HepG2 (cell line): Measurements from ENCODE around the gene LY6G5B. TPM values are rescaled to one million over a fixed set of nuclear protein-coding genes. Genes with fewer than 3 reads are reported as not detected.

ENCODE experiments used
- FOXK1 ChIP-seq: sonication (generic); formaldehyde crosslinking; IDR thresholded peaks from 2 replicates; pipeline ENCODE4 v1.4.0; 2020; ENCODE audit warnings: low read depth, missing genetic modification reagents, borderline replicate concordance
- PCBP2 ChIP-seq: fragments of 200-400 bp; formaldehyde crosslinking; optimal IDR thresholded peaks from 2 replicates; pipeline ENCODE3; 2018; ENCODE audit warnings: low read length, low read depth; ENCODE audit not compliant: poor library complexity, severe bottlenecking
- SP5 ChIP-seq: IDR thresholded peaks from 2 replicates; pipeline ENCODE4 v1.6.1; 2016; ENCODE audit warnings: low read depth, borderline replicate concordance
- TCF7L2 ChIP-seq: IDR thresholded peaks from 2 replicates; pipeline ENCODE4 v1.6.1; 2011; ENCODE audit warnings: mild to moderate bottlenecking, low read depth, low read length, moderate library complexity
- ZMYM4 ChIP-seq: sonication (generic); formaldehyde crosslinking; IDR thresholded peaks from 2 replicates; pipeline ENCODE4 v1.8.1; 2023; ENCODE audit warnings: mild to moderate bottlenecking, missing genetic modification reagents
- ZNF563 ChIP-seq: sonication (generic); formaldehyde crosslinking; IDR thresholded peaks from 2 replicates; pipeline ENCODE4 v1.8.0; 2022; ENCODE audit warnings: mild to moderate bottlenecking, moderate library complexity, missing genetic modification reagents
- ZNF746 ChIP-seq: sonication (generic); formaldehyde crosslinking; IDR thresholded peaks from 2 replicates; pipeline ENCODE4 v1.8.0; 2022; ENCODE audit warnings: mild to moderate bottlenecking, missing genetic modification reagents
- polyA plus RNA-seq, 8 experiments: library from polyadenylated mRNA; depleted of rRNA in 3 of 8; stranded (reverse) in 7 of 8; unstranded in 1 of 8; fragments of >200 nt; fragmentation: Illumina TruSeq in 4 of 8; extraction: Trizol in 4 of 8; gene quantifications; 2 replicates each; pipeline versions ENCODE4 v1.2.1 to v1.2.3, GENCODE V29; 2011 to 2016; ENCODE audit warnings: low read depth in 4 of 8, missing spikeins in 1 of 8, mixed read lengths in 1 of 8; ENCODE audit not compliant: insufficient read depth in 1 of 8
- total RNA-seq, 5 experiments: library from RNA; depleted of rRNA; stranded (reverse); fragments of >200 nt; fragmentation: Illumina TruSeq; extraction: Trizol; gene quantifications; 2 replicates each; pipeline ENCODE4 v1.2.3, GENCODE V29; 2016; ENCODE audit warnings: low read depth in 1 of 5
- TF ChIP-seq, protein P1 (sequence below), 2 experiments: fragments of 450-650 bp in 1 of 2; sonication (generic) in 1 of 2; formaldehyde crosslinking in 1 of 2; IDR thresholded peaks; 2 replicates each; pipeline versions ENCODE4 v1.6.1 to v1.8.0; 2016 to 2022; ENCODE audit warnings: antibody characterized with exemption in 1 of 2, mild to moderate bottlenecking in 1 of 2, missing genetic modification reagents in 1 of 2
- TF ChIP-seq, protein P2 (sequence below): sonication (generic); formaldehyde crosslinking; IDR thresholded peaks from 2 replicates; pipeline ENCODE4 v1.8.0; 2022; ENCODE audit warnings: low read depth, missing genetic modification reagents
- TF ChIP-seq, protein P3 (sequence below): sonication (generic); formaldehyde crosslinking; IDR thresholded peaks from 2 replicates; pipeline ENCODE4 v1.5.0; 2020; ENCODE audit warnings: mild to moderate bottlenecking, missing genetic modification reagents
- TF ChIP-seq, protein P4 (sequence below): sonication (generic); formaldehyde crosslinking; IDR thresholded peaks from 2 replicates; pipeline ENCODE4 v1.4.0; 2020; ENCODE audit warnings: low read depth, missing genetic modification reagents

The LY6G5B gene
- total and polyA plus RNA-seq, 2 of the 13 experiments (the other 11 are each of a cell fraction or from before 2014, with no cell fraction given) = 7.8 to 15.7 TPM

DNA sequence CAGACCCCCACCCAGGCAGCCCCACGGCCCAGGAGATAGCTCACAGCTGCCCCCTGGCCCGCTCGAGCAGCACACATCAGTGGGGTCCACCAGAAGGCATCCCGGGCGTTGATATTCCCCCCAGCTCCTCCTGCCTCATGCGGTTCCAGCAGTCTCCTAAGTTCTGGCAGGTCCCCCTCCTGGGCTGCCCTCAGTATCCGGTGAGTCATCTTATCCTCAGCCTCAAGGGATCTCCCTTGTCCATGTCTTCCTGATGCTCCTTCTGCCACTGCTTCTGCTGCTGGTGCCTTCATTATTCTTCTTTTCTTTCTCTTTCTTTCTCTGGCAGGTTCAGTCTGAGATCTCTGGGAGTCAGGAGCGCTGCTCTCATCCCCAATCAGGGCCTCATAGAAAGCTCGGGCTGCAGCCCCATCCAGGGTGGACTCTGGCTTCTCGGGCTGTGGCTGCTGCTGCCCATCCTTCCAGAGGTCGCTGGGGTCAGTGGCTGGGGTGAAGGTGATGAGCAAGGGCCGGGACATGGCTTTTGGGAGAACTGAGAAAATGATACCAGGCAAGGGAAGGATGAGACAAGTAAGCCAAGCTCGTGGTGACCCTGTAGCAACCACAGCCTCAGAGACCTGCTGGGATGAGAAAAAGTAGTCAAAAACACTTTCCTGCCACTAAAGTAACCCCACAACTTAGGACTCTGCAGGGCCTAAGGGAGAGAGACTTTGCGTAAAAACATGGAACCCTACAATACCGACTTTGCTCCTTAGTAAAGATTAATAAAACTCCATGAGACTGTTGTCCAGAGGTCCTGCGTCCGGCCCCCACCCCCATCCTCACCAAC, 5.6 kb upstream of the LY6G5B start (continued):
- TF ChIP-seq, protein P1, sequence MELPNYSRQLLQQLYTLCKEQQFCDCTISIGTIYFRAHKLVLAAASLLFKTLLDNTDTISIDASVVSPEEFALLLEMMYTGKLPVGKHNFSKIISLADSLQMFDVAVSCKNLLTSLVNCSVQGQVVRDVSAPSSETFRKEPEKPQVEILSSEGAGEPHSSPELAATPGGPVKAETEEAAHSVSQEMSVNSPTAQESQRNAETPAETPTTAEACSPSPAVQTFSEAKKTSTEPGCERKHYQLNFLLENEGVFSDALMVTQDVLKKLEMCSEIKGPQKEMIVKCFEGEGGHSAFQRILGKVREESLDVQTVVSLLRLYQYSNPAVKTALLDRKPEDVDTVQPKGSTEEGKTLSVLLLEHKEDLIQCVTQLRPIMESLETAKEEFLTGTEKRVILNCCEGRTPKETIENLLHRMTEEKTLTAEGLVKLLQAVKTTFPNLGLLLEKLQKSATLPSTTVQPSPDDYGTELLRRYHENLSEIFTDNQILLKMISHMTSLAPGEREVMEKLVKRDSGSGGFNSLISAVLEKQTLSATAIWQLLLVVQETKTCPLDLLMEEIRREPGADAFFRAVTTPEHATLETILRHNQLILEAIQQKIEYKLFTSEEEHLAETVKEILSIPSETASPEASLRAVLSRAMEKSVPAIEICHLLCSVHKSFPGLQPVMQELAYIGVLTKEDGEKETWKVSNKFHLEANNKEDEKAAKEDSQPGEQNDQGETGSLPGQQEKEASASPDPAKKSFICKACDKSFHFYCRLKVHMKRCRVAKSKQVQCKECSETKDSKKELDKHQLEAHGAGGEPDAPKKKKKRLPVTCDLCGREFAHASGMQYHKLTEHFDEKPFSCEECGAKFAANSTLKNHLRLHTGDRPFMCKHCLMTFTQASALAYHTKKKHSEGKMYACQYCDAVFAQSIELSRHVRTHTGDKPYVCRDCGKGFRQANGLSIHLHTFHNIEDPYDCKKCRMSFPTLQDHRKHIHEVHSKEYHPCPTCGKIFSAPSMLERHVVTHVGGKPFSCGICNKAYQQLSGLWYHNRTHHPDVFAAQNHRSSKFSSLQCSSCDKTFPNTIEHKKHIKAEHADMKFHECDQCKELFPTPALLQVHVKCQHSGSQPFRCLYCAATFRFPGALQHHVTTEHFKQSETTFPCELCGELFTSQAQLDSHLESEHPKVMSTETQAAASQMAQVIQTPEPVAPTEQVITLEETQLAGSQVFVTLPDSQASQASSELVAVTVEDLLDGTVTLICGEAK (IDR thresholded peaks at IDR 0.05) = no peak
- TF ChIP-seq, protein P1 (CRISPR knock-in tag; IDR thresholded peaks at IDR 0.05) = no peak
- TF ChIP-seq, protein P2, sequence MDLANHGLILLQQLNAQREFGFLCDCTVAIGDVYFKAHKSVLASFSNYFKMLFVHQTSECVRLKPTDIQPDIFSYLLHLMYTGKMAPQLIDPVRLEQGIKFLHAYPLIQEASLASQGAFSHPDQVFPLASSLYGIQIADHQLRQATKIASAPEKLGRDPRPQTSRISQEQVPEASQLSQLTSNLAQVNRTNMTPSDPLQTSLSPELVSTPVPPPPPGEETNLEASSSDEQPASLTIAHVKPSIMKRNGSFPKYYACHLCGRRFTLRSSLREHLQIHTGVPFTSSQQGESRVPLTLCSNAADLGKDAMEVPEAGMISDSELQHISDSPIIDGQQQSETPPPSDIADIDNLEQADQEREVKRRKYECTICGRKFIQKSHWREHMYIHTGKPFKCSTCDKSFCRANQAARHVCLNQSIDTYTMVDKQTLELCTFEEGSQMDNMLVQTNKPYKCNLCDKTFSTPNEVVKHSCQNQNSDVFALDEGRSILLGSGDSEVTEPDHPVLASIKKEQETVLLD (CRISPR knock-in tag) = no peak
- TF ChIP-seq SP5 (CRISPR knock-in tag) (no peak), ZNF563 (CRISPR knock-in tag) (no peak), TCF7L2 (no peak), ZNF746 (no peak), PCBP2 (no peak), ZMYM4 (CRISPR knock-in tag) (no peak), FOXK1 (CRISPR knock-in tag) (no peak)
- TF ChIP-seq, protein P3, sequence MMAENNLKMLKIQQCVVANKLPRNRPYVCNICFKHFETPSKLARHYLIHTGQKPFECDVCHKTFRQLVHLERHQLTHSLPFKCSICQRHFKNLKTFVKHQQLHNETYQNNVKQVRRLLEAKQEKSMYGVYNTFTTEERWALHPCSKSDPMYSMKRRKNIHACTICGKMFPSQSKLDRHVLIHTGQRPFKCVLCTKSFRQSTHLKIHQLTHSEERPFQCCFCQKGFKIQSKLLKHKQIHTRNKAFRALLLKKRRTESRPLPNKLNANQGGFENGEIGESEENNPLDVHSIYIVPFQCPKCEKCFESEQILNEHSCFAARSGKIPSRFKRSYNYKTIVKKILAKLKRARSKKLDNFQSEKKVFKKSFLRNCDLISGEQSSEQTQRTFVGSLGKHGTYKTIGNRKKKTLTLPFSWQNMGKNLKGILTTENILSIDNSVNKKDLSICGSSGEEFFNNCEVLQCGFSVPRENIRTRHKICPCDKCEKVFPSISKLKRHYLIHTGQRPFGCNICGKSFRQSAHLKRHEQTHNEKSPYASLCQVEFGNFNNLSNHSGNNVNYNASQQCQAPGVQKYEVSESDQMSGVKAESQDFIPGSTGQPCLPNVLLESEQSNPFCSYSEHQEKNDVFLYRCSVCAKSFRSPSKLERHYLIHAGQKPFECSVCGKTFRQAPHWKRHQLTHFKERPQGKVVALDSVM (CRISPR knock-in tag) = no peak
- TF ChIP-seq, protein P4, sequence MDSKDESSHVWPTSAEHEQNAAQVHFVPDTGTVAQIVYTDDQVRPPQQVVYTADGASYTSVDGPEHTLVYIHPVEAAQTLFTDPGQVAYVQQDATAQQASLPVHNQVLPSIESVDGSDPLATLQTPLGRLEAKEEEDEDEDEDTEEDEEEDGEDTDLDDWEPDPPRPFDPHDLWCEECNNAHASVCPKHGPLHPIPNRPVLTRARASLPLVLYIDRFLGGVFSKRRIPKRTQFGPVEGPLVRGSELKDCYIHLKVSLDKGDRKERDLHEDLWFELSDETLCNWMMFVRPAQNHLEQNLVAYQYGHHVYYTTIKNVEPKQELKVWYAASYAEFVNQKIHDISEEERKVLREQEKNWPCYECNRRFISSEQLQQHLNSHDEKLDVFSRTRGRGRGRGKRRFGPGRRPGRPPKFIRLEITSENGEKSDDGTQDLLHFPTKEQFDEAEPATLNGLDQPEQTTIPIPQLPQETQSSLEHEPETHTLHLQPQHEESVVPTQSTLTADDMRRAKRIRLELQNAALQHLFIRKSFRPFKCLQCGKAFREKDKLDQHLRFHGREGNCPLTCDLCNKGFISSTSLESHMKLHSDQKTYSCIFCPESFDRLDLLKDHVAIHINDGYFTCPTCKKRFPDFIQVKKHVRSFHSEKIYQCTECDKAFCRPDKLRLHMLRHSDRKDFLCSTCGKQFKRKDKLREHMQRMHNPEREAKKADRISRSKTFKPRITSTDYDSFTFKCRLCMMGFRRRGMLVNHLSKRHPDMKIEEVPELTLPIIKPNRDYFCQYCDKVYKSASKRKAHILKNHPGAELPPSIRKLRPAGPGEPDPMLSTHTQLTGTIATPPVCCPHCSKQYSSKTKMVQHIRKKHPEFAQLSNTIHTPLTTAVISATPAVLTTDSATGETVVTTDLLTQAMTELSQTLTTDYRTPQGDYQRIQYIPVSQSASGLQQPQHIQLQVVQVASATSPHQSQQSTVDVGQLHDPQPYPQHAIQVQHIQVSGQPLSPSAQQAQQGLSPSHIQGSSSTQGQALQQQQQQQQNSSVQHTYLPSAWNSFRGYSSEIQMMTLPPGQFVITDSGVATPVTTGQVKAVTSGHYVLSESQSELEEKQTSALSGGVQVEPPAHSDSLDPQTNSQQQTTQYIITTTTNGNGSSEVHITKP (CRISPR knock-in tag) = no peak
